HG03460 (cell line): ENCODE measurements around the gene DIS3L2.
"Not testable (repeated sequence)": the region's sequence is repeated elsewhere in the genome, so short reads cannot be mapped to it uniquely, and the experiment has no call there.

Source experiments
- ATAC-seq: cut with Tn5 transposase; IDR thresholded peaks from one replicate; pipeline ENCODE4 v1.9.1; 2021; ENCODE audit not compliant: unreplicated experiment

DIS3L2 gene

GRCh38 chr2:232113821-232114220 is 152.3 kb downstream of the DIS3L2 start:
- ATAC-seq, result no peak

GRCh38 chr2:232115728-232116361 is 154.3 kb downstream of the DIS3L2 start:
- not testable (repeated sequence) for ATAC-seq

GRCh38 chr2:232116852-232117251 is 155.3 kb downstream of the DIS3L2 start:
- no peak for ATAC-seq

GRCh38 chr2:232117413-232117812 is 155.9 kb downstream of the DIS3L2 start:
- no peak for ATAC-seq

GRCh38 chr2:232120911-232121310 is 159.4 kb downstream of the DIS3L2 start:
- no peak for ATAC-seq

GRCh38 chr2:232124309-232124708 is 162.8 kb downstream of the DIS3L2 start:
- no peak for ATAC-seq

GRCh38 chr2:232126301-232127099 is 165.0 kb downstream of the DIS3L2 start:
- no peak for ATAC-seq

- no peak for ATAC-seq
Observed at GRCh38 chr2:232129483-232129882, 168.0 kb downstream of the DIS3L2 start.

GRCh38 chr2:232132181-232132580 is 170.7 kb downstream of the DIS3L2 start:
- no peak for ATAC-seq

GRCh38 chr2:232133078-232133477 is 171.6 kb downstream of the DIS3L2 start:
- ATAC-seq, result no peak

- ATAC-seq, result no peak
Observed at GRCh38 chr2:232134939-232135338, 173.4 kb downstream of the DIS3L2 start.

- ATAC-seq, result no peak
Observed at GRCh38 chr2:232137356-232138147, 176.0 kb downstream of the DIS3L2 start.

- ATAC-seq, result no peak
Observed at GRCh38 chr2:232138441-232138840, 176.9 kb downstream of the DIS3L2 start.

GRCh38 chr2:232139171-232139594 is 177.7 kb downstream of the DIS3L2 start:
- no peak for ATAC-seq

GRCh38 chr2:232139786-232140562 is 178.5 kb downstream of the DIS3L2 start:
- no peak for ATAC-seq

- ATAC-seq, result no peak
Observed at GRCh38 chr2:232141591-232141990, 180.1 kb downstream of the DIS3L2 start.

- ATAC-seq, result no peak
Observed at GRCh38 chr2:232142049-232142448, 180.5 kb downstream of the DIS3L2 start.

- ATAC-seq, result no peak
Observed at GRCh38 chr2:232142502-232142901, 181.0 kb downstream of the DIS3L2 start.

GRCh38 chr2:232146294-232146693 is 184.8 kb downstream of the DIS3L2 start:
- no peak for ATAC-seq

GRCh38 chr2:232147440-232148077 is 186.0 kb downstream of the DIS3L2 start:
- no peak for ATAC-seq
